ENCODE measurements around the gene CDK14.

GRCh38 chr7:90595801-90596670 lies at the start of gene CDK14:
- no peak for TF ChIP-seq POLR2A (IDR thresholded peaks at IDR 0.05; ENCODE audit: low read depth, low read length)
- peak; percentile 25 to 54 for TF ChIP-seq CTCF (IDR thresholded peaks at IDR 0.05; ENCODE audit: extremely low read depth in 1 of 2, insufficient read depth in 1 of 2, low read depth in 1 of 2, low read length in 2 of 2)
- no peak for TF ChIP-seq GATA2 (IDR thresholded peaks at IDR 0.05; ENCODE audit: insufficient read depth, insufficient read length, low read depth, low read length)
- TF ChIP-seq MYC (IDR thresholded peaks at IDR 0.05; ENCODE audit: low read depth, low read length) = no peak
- TF ChIP-seq POLR2AphosphoS5 (IDR thresholded peaks at IDR 0.05; ENCODE audit: insufficient read depth, low read depth, low read length) = peak; percentile 32
- TF ChIP-seq MAX (IDR thresholded peaks at IDR 0.05; ENCODE audit: insufficient read depth, insufficient read length) = no peak
- TF ChIP-seq EZH2 (IDR thresholded peaks at IDR 0.05; ENCODE audit: borderline replicate concordance, low read depth, low read length, severe bottlenecking) = no peak
